ENCODE results near the gene KLHL29. TPM values are rescaled to one million over a fixed set of nuclear protein-coding genes. Genes with fewer than 3 reads are reported as not detected.

The KLHL29 gene
- total and polyA plus RNA-seq, 10 of the 15 experiments (the other 5 are each of a cell fraction or from before 2014, with no cell fraction given) = 1.4 to 19.5 (median 6.1) TPM

- TF ChIP-seq GATAD2B (conservative IDR thresholded peaks at IDR 0.05; ENCODE audit: low read depth) (no peak), HDAC6 (IDR thresholded peaks at IDR 0.05; ENCODE audit: unreplicated experiment) (no peak), IRF3 (IDR thresholded peaks at IDR 0.05) (no peak), CBX5 (IDR thresholded peaks at IDR 0.05; ENCODE audit: low read depth) (no peak), FOXK2 (IDR thresholded peaks at IDR 0.05) (no peak), MYB (IDR thresholded peaks at IDR 0.05; ENCODE audit: borderline replicate concordance, low read depth, low read length) (no peak), MAX (IDR thresholded peaks at IDR 0.05; ENCODE audit: low read depth, low read length) (no peak), KLF5 (IDR thresholded peaks at IDR 0.05; ENCODE audit: partially characterized antibody) (no peak), IRF5 (IDR thresholded peaks at IDR 0.05; ENCODE audit: borderline replicate concordance) (no peak), BACH1 (IDR thresholded peaks at IDR 0.05; ENCODE audit: borderline replicate concordance) (no peak), RUNX3 (IDR thresholded peaks at IDR 0.05; ENCODE audit: low read length) (no peak), EZH2 (IDR thresholded peaks at IDR 0.05; ENCODE audit: borderline replicate concordance, control insufficient read depth, low read depth, low read length) (no peak), PML (IDR thresholded peaks at IDR 0.05; ENCODE audit: low read length) (no peak), ZNF687 (IDR thresholded peaks at IDR 0.05) (no peak), ATF3 (IDR thresholded peaks at IDR 0.05; ENCODE audit: borderline replicate concordance, extremely low read depth, low read depth, low read length) (no peak)
These were observed 158.7 kb downstream of the KLHL29 start (continued) for GRCh38 chr2:23543728-23544127.
